Gastrocnemius medialis (tissue), 4 donors: Measurements from ENCODE around the gene GJD4.

Experiments used
- POLR2A ChIP-seq, 2 donors: fragments of 450-650 bp; IDR thresholded peaks; one replicate each; pipeline ENCODE4 v1.6.1; 2017; ENCODE audit warnings: antibody characterized with exemption in 2 of 2, mild to moderate bottlenecking in 2 of 2, moderate library complexity in 2 of 2
- TF ChIP-seq, protein P1 (sequence below), 5 experiments: fragments of 450-650 bp in 3 of 5; fragments of 200-600 bp in 2 of 5; sonication (generic) in 2 of 5; IDR thresholded peaks in 4 of 5; conservative IDR thresholded peaks in 1 of 5; 1 replicate in 4 of 5; 2 replicates in 1 of 5; pipeline ENCODE4 v1.5.1; 2016 to 2019; ENCODE audit warnings: antibody characterized with exemption in 5 of 5, mild to moderate bottlenecking in 3 of 5, moderate library complexity in 3 of 5

GRCh38 chr10:35585903-35586535, 19.1 kb upstream of the GJD4 start:
- TF ChIP-seq, protein P1, sequence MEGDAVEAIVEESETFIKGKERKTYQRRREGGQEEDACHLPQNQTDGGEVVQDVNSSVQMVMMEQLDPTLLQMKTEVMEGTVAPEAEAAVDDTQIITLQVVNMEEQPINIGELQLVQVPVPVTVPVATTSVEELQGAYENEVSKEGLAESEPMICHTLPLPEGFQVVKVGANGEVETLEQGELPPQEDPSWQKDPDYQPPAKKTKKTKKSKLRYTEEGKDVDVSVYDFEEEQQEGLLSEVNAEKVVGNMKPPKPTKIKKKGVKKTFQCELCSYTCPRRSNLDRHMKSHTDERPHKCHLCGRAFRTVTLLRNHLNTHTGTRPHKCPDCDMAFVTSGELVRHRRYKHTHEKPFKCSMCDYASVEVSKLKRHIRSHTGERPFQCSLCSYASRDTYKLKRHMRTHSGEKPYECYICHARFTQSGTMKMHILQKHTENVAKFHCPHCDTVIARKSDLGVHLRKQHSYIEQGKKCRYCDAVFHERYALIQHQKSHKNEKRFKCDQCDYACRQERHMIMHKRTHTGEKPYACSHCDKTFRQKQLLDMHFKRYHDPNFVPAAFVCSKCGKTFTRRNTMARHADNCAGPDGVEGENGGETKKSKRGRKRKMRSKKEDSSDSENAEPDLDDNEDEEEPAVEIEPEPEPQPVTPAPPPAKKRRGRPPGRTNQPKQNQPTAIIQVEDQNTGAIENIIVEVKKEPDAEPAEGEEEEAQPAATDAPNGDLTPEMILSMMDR (IDR thresholded peaks at IDR 0.05 in 4 of 5, conservative IDR thresholded peaks at IDR 0.05 in 1 of 5), result no peak
- no peak for TF ChIP-seq POLR2A (IDR thresholded peaks at IDR 0.05)
